Loucy (cell line): ENCODE measurements around the gene POLR3E.

ENCODE experiments used
- EZH2phosphoT487 ChIP-seq: fragments of 200-600 bp; IDR thresholded peaks from 2 replicates; pipeline ENCODE4 v1.6.1; 2018; ENCODE audit warnings: antibody characterized with exemption, mild to moderate bottlenecking, moderate library complexity, borderline replicate concordance
- TF ChIP-seq, protein P1 (sequence below): fragments of 200-600 bp; sonication (generic); conservative IDR thresholded peaks from 2 replicates; pipeline ENCODE4 v1.5.1; 2014; ENCODE audit warnings: mild to moderate bottlenecking, antibody characterized with exemption, low read length

DNA sequence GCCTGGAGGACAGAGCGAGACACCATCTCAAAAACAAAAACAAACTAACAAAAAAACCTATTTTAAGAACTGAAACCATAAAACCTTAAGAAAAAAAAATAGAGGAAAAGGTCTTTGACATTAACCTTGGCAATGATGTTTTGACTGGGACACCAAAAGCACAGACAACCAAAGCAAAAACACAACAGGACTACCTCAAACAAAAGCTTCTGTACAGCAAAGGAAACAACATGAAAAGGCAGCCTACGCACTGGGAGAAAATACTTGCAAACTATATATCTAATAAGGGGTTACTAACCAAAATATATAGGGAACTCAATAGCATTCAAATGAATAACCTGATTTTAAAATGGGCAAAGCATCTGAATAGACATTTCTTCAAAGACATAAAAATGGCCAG, 44.9 kb downstream of the POLR3E start:
- TF ChIP-seq, protein P1, sequence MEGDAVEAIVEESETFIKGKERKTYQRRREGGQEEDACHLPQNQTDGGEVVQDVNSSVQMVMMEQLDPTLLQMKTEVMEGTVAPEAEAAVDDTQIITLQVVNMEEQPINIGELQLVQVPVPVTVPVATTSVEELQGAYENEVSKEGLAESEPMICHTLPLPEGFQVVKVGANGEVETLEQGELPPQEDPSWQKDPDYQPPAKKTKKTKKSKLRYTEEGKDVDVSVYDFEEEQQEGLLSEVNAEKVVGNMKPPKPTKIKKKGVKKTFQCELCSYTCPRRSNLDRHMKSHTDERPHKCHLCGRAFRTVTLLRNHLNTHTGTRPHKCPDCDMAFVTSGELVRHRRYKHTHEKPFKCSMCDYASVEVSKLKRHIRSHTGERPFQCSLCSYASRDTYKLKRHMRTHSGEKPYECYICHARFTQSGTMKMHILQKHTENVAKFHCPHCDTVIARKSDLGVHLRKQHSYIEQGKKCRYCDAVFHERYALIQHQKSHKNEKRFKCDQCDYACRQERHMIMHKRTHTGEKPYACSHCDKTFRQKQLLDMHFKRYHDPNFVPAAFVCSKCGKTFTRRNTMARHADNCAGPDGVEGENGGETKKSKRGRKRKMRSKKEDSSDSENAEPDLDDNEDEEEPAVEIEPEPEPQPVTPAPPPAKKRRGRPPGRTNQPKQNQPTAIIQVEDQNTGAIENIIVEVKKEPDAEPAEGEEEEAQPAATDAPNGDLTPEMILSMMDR = no peak
- no peak for TF ChIP-seq EZH2phosphoT487
